Hippocampal formation (tissue), 2 donors: ENCODE results near the gene MFSD2B.
"Not testable (repeated sequence)": the region's sequence is repeated elsewhere in the genome, so short reads cannot be mapped to it uniquely, and the experiment has no call there.

Source experiments
- DNase-seq, 2 donors: peaks; one replicate each; lab custom pipeline; 2025; lab: John Stamatoyannopoulos, UW

Gene MFSD2B

GRCh38 chr2:24009680-24010476 lies at the start of gene MFSD2B:
MFSD2B (plus strand) TSS chr2:24010085; CDS start chr2:24010097, 12 bp downstream.
- no peak for DNase-seq

GRCh38 chr2:23967846-23968245 lies 42.0 kb upstream of the MFSD2B start:
- DNase-seq: no peak

- DNase-seq: no peak
Observed at GRCh38 chr2:23976883-23977282, 33.0 kb upstream of the MFSD2B start.

GRCh38 chr2:23988371-23988770 lies 21.5 kb upstream of the MFSD2B start:
- no peak for DNase-seq

- DNase-seq: no peak
Observed at GRCh38 chr2:23992931-23993330, 17.0 kb upstream of the MFSD2B start.

- DNase-seq: no peak
Observed at GRCh38 chr2:23993736-23994269, 16.1 kb upstream of the MFSD2B start.

GRCh38 chr2:23994567-23994966 lies 15.3 kb upstream of the MFSD2B start:
- no peak for DNase-seq

GRCh38 chr2:24007693-24008092 lies 2.2 kb upstream of the MFSD2B start:
- no peak for DNase-seq

GRCh38 chr2:24008672-24009366 lies 1.1 kb upstream of the MFSD2B start:
- no peak for DNase-seq

GRCh38 chr2:24009367-24009679 lies 562 bp upstream of the MFSD2B start:
- DNase-seq: no peak

- no peak for DNase-seq
Observed at GRCh38 chr2:24010477-24011249, 778 bp downstream of the MFSD2B start.

GRCh38 chr2:24011250-24012104 lies 1.6 kb downstream of the MFSD2B start:
- DNase-seq: no peak

GRCh38 chr2:24012521-24013188 lies 2.8 kb downstream of the MFSD2B start:
- DNase-seq: no peak

GRCh38 chr2:24014902-24015301 lies 5.0 kb downstream of the MFSD2B start:
- not testable (repeated sequence) for DNase-seq

GRCh38 chr2:24015562-24016375 lies 5.9 kb downstream of the MFSD2B start:
- DNase-seq: no peak

- no peak for DNase-seq
Observed at GRCh38 chr2:24016376-24016761, 6.5 kb downstream of the MFSD2B start.

GRCh38 chr2:24016853-24017703 lies 7.2 kb downstream of the MFSD2B start:
- no peak for DNase-seq

- no peak for DNase-seq
Observed at GRCh38 chr2:24017711-24018110, 7.8 kb downstream of the MFSD2B start.

GRCh38 chr2:24018241-24018640 lies 8.4 kb downstream of the MFSD2B start:
- DNase-seq: no peak
